ENCODE results near the gene GRPEL1.

DNA sequence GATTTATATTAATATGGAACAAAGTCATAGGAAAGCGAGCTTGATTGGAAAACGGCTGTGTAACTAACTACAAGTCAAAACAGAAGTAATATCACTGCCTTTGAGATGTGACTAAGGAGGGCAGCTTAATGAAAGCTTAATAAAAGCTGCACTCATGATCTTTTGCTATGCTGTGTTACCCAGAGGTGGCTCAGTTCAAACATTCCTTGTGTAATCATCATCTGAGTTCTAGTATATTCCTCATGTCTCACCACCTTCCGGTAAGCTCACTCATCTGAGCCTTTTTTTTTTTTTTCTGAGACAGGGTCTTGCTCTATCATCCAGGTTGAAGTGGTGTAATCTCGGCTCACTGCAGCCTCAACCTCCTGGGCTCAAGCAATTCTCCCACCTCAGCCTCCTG is 5.0 kb downstream of the GRPEL1 start:
- TF ChIP-seq, protein P1, sequence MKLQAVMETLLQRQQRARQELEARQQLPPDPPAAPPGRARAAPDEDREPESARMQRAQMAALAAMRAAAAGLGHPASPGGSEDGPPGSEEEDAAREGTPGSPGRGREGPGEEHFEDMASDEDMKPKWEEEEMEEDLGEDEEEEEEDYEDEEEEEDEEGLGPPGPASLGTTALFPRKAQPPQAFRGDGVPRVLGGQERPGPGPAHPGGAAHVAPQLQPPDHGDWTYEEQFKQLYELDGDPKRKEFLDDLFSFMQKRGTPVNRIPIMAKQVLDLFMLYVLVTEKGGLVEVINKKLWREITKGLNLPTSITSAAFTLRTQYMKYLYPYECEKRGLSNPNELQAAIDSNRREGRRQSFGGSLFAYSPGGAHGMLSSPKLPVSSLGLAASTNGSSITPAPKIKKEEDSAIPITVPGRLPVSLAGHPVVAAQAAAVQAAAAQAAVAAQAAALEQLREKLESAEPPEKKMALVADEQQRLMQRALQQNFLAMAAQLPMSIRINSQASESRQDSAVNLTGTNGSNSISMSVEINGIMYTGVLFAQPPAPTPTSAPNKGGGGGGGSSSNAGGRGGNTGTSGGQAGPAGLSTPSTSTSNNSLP (IDR thresholded peaks at IDR 0.05; ENCODE audit: low read depth, low read length): no peak
- TF ChIP-seq CEBPB (IDR thresholded peaks at IDR 0.05; ENCODE audit: borderline replicate concordance, low read depth, low read length) (no peak), ZSCAN22 (CRISPR knock-in tag; IDR thresholded peaks at IDR 0.05) (no peak), ZNF510 (CRISPR knock-in tag; IDR thresholded peaks at IDR 0.05; ENCODE audit: low read depth) (no peak), MTA3 (CRISPR knock-in tag; IDR thresholded peaks at IDR 0.05) (no peak), PITX1 (CRISPR knock-in tag; IDR thresholded peaks at IDR 0.05) (no peak), JUND (CRISPR knock-in tag; IDR thresholded peaks at IDR 0.05) (no peak), TCF12 (IDR thresholded peaks at IDR 0.05) (no peak), TCF12 (CRISPR knock-in tag; IDR thresholded peaks at IDR 0.05) (no peak), MTF1 (CRISPR knock-in tag; IDR thresholded peaks at IDR 0.05) (no peak), CBX5 (CRISPR knock-in tag; IDR thresholded peaks at IDR 0.05; ENCODE audit: borderline replicate concordance) (no peak)

Data from HepG2 (cell line).